ENCODE results near the gene NBR1.
"Not testable (repeated sequence)": the region's sequence is repeated elsewhere in the genome, so short reads cannot be mapped to it uniquely, and the experiment has no call there.

NBR1 gene

GRCh38 chr17:43183921-43184320 is 12.9 kb downstream of the NBR1 start:
- H3K9ac ChIP-seq (ENCODE audit: low read length): no peak overlapping the region
- H4K91ac ChIP-seq (ENCODE audit: low read depth, low read length): no peak overlapping the region
- no peak overlapping the region for H4K8ac ChIP-seq (ENCODE audit: low read depth, low read length)
- no peak overlapping the region for H3K18ac ChIP-seq (ENCODE audit: low read length)
- H3K27ac ChIP-seq (ENCODE audit: low read depth, low read length): no peak overlapping the region
- no peaks in the 10 kb centered on the region for H3K79me1 ChIP-seq (ENCODE audit: low read length)
- no peak overlapping the region for H4K12ac ChIP-seq (ENCODE audit: low read depth, low read length)
- no peak overlapping the region for H3K14ac ChIP-seq (ENCODE audit: low read length)
- no peak for DNase-seq
- no peak overlapping the region for H2BK12ac ChIP-seq (ENCODE audit: low read length)
- H2BK5ac ChIP-seq (ENCODE audit: low read depth, low read length, poor library complexity): no peak overlapping the region
- no peak overlapping the region for H3K4me2 ChIP-seq (ENCODE audit: low read length)
- no peak overlapping the region for H3K4me3 ChIP-seq (ENCODE audit: low read depth, low read length)
- no peak overlapping the region for H3K4ac ChIP-seq (ENCODE audit: low read depth, low read length)
- no CpG with 5 or more reads among the region's 3 CpGs for WGBS (ENCODE audit: extremely low coverage, insufficient coverage, insufficient read length)
- H3K79me2 ChIP-seq (ENCODE audit: control insufficient read depth, insufficient read depth, low read length, poor library complexity): no peaks in the 10 kb centered on the region
- H3K36me3 ChIP-seq (ENCODE audit: control insufficient read depth in 1 of 2, insufficient read depth in 2 of 2, low read length in 2 of 2): peaks cover 13 to 14% of the 10 kb centered on the region in 2 experiments
- H3K23ac ChIP-seq (ENCODE audit: low read length): no peak overlapping the region
- no peak overlapping the region for H2AFZ ChIP-seq (ENCODE audit: insufficient read depth, low read length, poor library complexity)
- H3K4me1 ChIP-seq (ENCODE audit: control insufficient read depth in 1 of 2, insufficient read depth in 2 of 2, low read length in 2 of 2): no peaks in the 10 kb centered on the region
- H2AK5ac ChIP-seq (ENCODE audit: low read length): no peak overlapping the region
- no peak overlapping the region for H2BK120ac ChIP-seq (ENCODE audit: insufficient read depth, low read length, poor library complexity)
- H3K9me3 ChIP-seq (ENCODE audit: insufficient read depth, low read depth, low read length): no peaks in the 10 kb centered on the region
- H3K27me3 ChIP-seq (ENCODE audit: insufficient read depth, low read length): no peaks in the 10 kb centered on the region

- H3K79me2 ChIP-seq (ENCODE audit: control insufficient read depth, insufficient read depth, low read length, poor library complexity); H3K9me3 ChIP-seq (ENCODE audit: insufficient read depth, low read depth, low read length); H2BK12ac ChIP-seq (ENCODE audit: low read length); H3K14ac ChIP-seq (ENCODE audit: low read length); H3K23ac ChIP-seq (ENCODE audit: low read length); DNase-seq; H3K18ac ChIP-seq (ENCODE audit: low read length); H3K4ac ChIP-seq (ENCODE audit: low read depth, low read length); H4K8ac ChIP-seq (ENCODE audit: low read depth, low read length); H3K9ac ChIP-seq (ENCODE audit: low read length); H3K27me3 ChIP-seq (ENCODE audit: insufficient read depth, low read length); H3K79me1 ChIP-seq (ENCODE audit: low read length); H4K12ac ChIP-seq (ENCODE audit: low read depth, low read length); H3K4me1 ChIP-seq (ENCODE audit: control insufficient read depth in 1 of 2, insufficient read depth in 2 of 2, low read length in 2 of 2); H2AFZ ChIP-seq (ENCODE audit: insufficient read depth, low read length, poor library complexity); H2BK120ac ChIP-seq (ENCODE audit: insufficient read depth, low read length, poor library complexity); H3K4me3 ChIP-seq (ENCODE audit: low read depth, low read length); H3K27ac ChIP-seq (ENCODE audit: low read depth, low read length); H3K4me2 ChIP-seq (ENCODE audit: low read length); H2BK5ac ChIP-seq (ENCODE audit: low read depth, low read length, poor library complexity); H4K91ac ChIP-seq (ENCODE audit: low read depth, low read length); H2AK5ac ChIP-seq (ENCODE audit: low read length): not testable (repeated sequence)
- no CpG with 5 or more reads among the region's 5 CpGs for WGBS (ENCODE audit: extremely low coverage, insufficient coverage, insufficient read length)
- H3K36me3 ChIP-seq (ENCODE audit: control insufficient read depth in 1 of 2, insufficient read depth in 2 of 2, low read length in 2 of 2): peaks cover 21 to 32% of the 10 kb centered on the region in 2 experiments
Measured at GRCh38 chr17:43186656-43187055, 15.6 kb downstream of the NBR1 start.

GRCh38 chr17:43193251-43193650 is 22.2 kb downstream of the NBR1 start:
- H3K27ac ChIP-seq (ENCODE audit: low read depth, low read length): no peak overlapping the region
- H3K23ac ChIP-seq (ENCODE audit: low read length): no peak overlapping the region
- DNase-seq: no peak
- H4K12ac ChIP-seq (ENCODE audit: low read depth, low read length): no peak overlapping the region
- no peaks in the 10 kb centered on the region for H3K79me2 ChIP-seq (ENCODE audit: control insufficient read depth, insufficient read depth, low read length, poor library complexity)
- H2BK12ac ChIP-seq (ENCODE audit: low read length): no peak overlapping the region
- no peaks in the 10 kb centered on the region for H3K4me1 ChIP-seq (ENCODE audit: control insufficient read depth in 1 of 2, insufficient read depth in 2 of 2, low read length in 2 of 2)
- H3K4ac ChIP-seq (ENCODE audit: low read depth, low read length): no peak overlapping the region
- no peak overlapping the region for H3K9ac ChIP-seq (ENCODE audit: low read length)
- no peak overlapping the region for H4K8ac ChIP-seq (ENCODE audit: low read depth, low read length)
- H4K91ac ChIP-seq (ENCODE audit: low read depth, low read length): no peak overlapping the region
- H3K36me3 ChIP-seq (ENCODE audit: control insufficient read depth in 1 of 2, insufficient read depth in 2 of 2, low read length in 2 of 2): peaks cover 35 to 60% of the 10 kb centered on the region in 2 experiments
- no CpG with 5 or more reads among the region's 5 CpGs for WGBS (ENCODE audit: extremely low coverage, insufficient coverage, insufficient read length)
- no peak overlapping the region for H2AK5ac ChIP-seq (ENCODE audit: low read length)
- no peak overlapping the region for H3K18ac ChIP-seq (ENCODE audit: low read length)
- H2AFZ ChIP-seq (ENCODE audit: insufficient read depth, low read length, poor library complexity): no peak overlapping the region
- H2BK120ac ChIP-seq (ENCODE audit: insufficient read depth, low read length, poor library complexity): no peak overlapping the region
- no peak overlapping the region for H2BK5ac ChIP-seq (ENCODE audit: low read depth, low read length, poor library complexity)
- peaks cover 2% of the 10 kb centered on the region for H3K9me3 ChIP-seq (ENCODE audit: insufficient read depth, low read depth, low read length)
- H3K79me1 ChIP-seq (ENCODE audit: low read length): no peaks in the 10 kb centered on the region
- H3K4me2 ChIP-seq (ENCODE audit: low read length): no peak overlapping the region
- H3K4me3 ChIP-seq (ENCODE audit: low read depth, low read length): no peak overlapping the region
- H3K14ac ChIP-seq (ENCODE audit: low read length): no peak overlapping the region
- H3K27me3 ChIP-seq (ENCODE audit: insufficient read depth, low read length): no peaks in the 10 kb centered on the region

- no peak overlapping the region for H3K4me2 ChIP-seq (ENCODE audit: low read length)
- H3K18ac ChIP-seq (ENCODE audit: low read length): no peak overlapping the region
- H3K4ac ChIP-seq (ENCODE audit: low read depth, low read length): no peak overlapping the region
- no peak overlapping the region for H2BK12ac ChIP-seq (ENCODE audit: low read length)
- H3K36me3 ChIP-seq (ENCODE audit: control insufficient read depth in 1 of 2, insufficient read depth in 2 of 2, low read length in 2 of 2): peaks cover 43 to 53% of the 10 kb centered on the region in 2 experiments
- H2AK5ac ChIP-seq (ENCODE audit: low read length): no peak overlapping the region
- no peak overlapping the region for H2BK120ac ChIP-seq (ENCODE audit: insufficient read depth, low read length, poor library complexity)
- no peak overlapping the region for H3K14ac ChIP-seq (ENCODE audit: low read length)
- H3K4me1 ChIP-seq (ENCODE audit: control insufficient read depth in 1 of 2, insufficient read depth in 2 of 2, low read length in 2 of 2): no peaks in the 10 kb centered on the region
- no peaks in the 10 kb centered on the region for H3K79me1 ChIP-seq (ENCODE audit: low read length)
- no peak overlapping the region for H4K12ac ChIP-seq (ENCODE audit: low read depth, low read length)
- H4K8ac ChIP-seq (ENCODE audit: low read depth, low read length): no peak overlapping the region
- no peak overlapping the region for H3K23ac ChIP-seq (ENCODE audit: low read length)
- H3K9me3 ChIP-seq (ENCODE audit: insufficient read depth, low read depth, low read length): peaks cover 2% of the 10 kb centered on the region
- no peak overlapping the region for H4K91ac ChIP-seq (ENCODE audit: low read depth, low read length)
- no peak overlapping the region for H2AFZ ChIP-seq (ENCODE audit: insufficient read depth, low read length, poor library complexity)
- no peak overlapping the region for H2BK5ac ChIP-seq (ENCODE audit: low read depth, low read length, poor library complexity)
- H3K4me3 ChIP-seq (ENCODE audit: low read depth, low read length): no peak overlapping the region
- no peak overlapping the region for H3K27ac ChIP-seq (ENCODE audit: low read depth, low read length)
- no peak for DNase-seq
- no peak overlapping the region for H3K9ac ChIP-seq (ENCODE audit: low read length)
- H3K79me2 ChIP-seq (ENCODE audit: control insufficient read depth, insufficient read depth, low read length, poor library complexity): no peaks in the 10 kb centered on the region
- no CpG with 5 or more reads among the region's 2 CpGs for WGBS (ENCODE audit: extremely low coverage, insufficient coverage, insufficient read length)
- no peaks in the 10 kb centered on the region for H3K27me3 ChIP-seq (ENCODE audit: insufficient read depth, low read length)
Measured at GRCh38 chr17:43199633-43200032, 28.6 kb downstream of the NBR1 start.

All from trophoblast cell (in vitro differentiated cells and primary cell).